Common myeloid progenitor, CD34-positive (primary cell): ENCODE measurements around the gene IRF2.

Experiments used
- CTCF ChIA-PET: fragments of 350-600 bp; sonication (Branson Sonifier 250); formaldehyde crosslinking; loops from one replicate; lab custom pipeline; 2021; ENCODE audit warnings: antibody characterized with exemption; lab: Charles Lee
- POLR2A ChIA-PET: fragments of 350-600 bp; sonication (Branson Sonifier 250); formaldehyde crosslinking; loops from one replicate; lab custom pipeline; 2021; ENCODE audit warnings: antibody characterized with exemption; lab: Charles Lee
- DNase-seq, 3 donors: peaks; one replicate each; pipeline versions ENCODE4 v3.0.0 to v3.0.0-alpha.2; 2013
- H3K27ac ChIP-seq, 2 experiments: 1 replicate in 1 of 2; 2 replicates in 1 of 2; pipeline ENCODE4 v1.7.0; 2013; ENCODE audit warnings: inconsistent platforms in 2 of 2, low read length in 2 of 2, mild to moderate bottlenecking in 2 of 2, low read depth in 1 of 2, moderate library complexity in 1 of 2; ENCODE audit not compliant: severe bottlenecking in 2 of 2, insufficient read depth in 1 of 2, poor library complexity in 1 of 2
- H3K27me3 ChIP-seq, 5 experiments: replicated peaks in 2 of 5; 1 replicate in 3 of 5; 2 replicates in 2 of 5; pipeline versions ENCODE4 v1.6.1 to v1.7.0; 2013; ENCODE audit warnings: low read length in 4 of 5, mild to moderate bottlenecking in 2 of 5, moderate library complexity in 2 of 5, inconsistent platforms in 1 of 5; ENCODE audit not compliant: insufficient read depth in 5 of 5, control insufficient read depth in 4 of 5
- H3K36me3 ChIP-seq, 4 experiments: 1 replicate in 2 of 4; 2 replicates in 2 of 4; pipeline versions ENCODE4 v1.6.1 to v1.7.0; 2013; ENCODE audit warnings: low read length in 3 of 4, control low read depth in 1 of 4, mild to moderate bottlenecking in 1 of 4; ENCODE audit not compliant: control insufficient read depth in 4 of 4, insufficient read depth in 4 of 4
- H3K4me1 ChIP-seq, 4 experiments: 1 replicate in 3 of 4; 2 replicates in 1 of 4; pipeline versions ENCODE4 v1.6.1 to v1.7.1; 2013; ENCODE audit warnings: low read length in 3 of 4, mild to moderate bottlenecking in 3 of 4, control low read depth in 1 of 4, inconsistent platforms in 1 of 4, moderate library complexity in 1 of 4; ENCODE audit not compliant: control insufficient read depth in 4 of 4, insufficient read depth in 4 of 4; ENCODE audit errors: control extremely low read depth in 1 of 4
- H3K4me3 ChIP-seq, 7 experiments: 1 replicate in 4 of 7; 2 replicates in 3 of 7; pipeline versions ENCODE4 v1.5.1 to v1.7.0; 2013; ENCODE audit warnings: mild to moderate bottlenecking in 7 of 7, low read length in 6 of 7, moderate library complexity in 6 of 7, inconsistent platforms in 2 of 7, low read depth in 2 of 7, control low read depth in 1 of 7; ENCODE audit not compliant: insufficient read depth in 4 of 7, control insufficient read depth in 1 of 7; ENCODE audit errors: extremely low read depth in 1 of 7
- H3K9me3 ChIP-seq, 5 experiments: 1 replicate in 4 of 5; 2 replicates in 1 of 5; pipeline versions ENCODE4 v1.6.1 to v1.7.1; 2013; ENCODE audit warnings: low read length in 4 of 5, mild to moderate bottlenecking in 2 of 5, inconsistent platforms in 1 of 5, low read depth in 1 of 5, moderate library complexity in 1 of 5; ENCODE audit not compliant: control insufficient read depth in 4 of 5, insufficient read depth in 2 of 5; ENCODE audit errors: control extremely low read depth in 1 of 5
- WGBS: methylation state at CpG from one replicate; pipeline ENCODE4 v1.1.5; 2013; ENCODE audit not compliant: insufficient coverage; 5-methylcytosine and 5-hydroxymethylcytosine counted together

The IRF2 gene

GRCh38 chr4:184475498-184475897 is 1.1 kb upstream of the IRF2 start:
- no peaks in the 10 kb centered on the region for H3K27me3 ChIP-seq
- CTCF ChIA-PET = interaction anchor here (1.3 to 1.6 kb wide), 2 partner anchors 30 to 38 kb away, joined by 3 to 4 read pairs; no protein-coding TSS in a partner anchor
- H3K9me3 ChIP-seq = no peaks in the 10 kb centered on the region
- H3K36me3 ChIP-seq = peaks cover 0 to 6% (median 3%) of the 10 kb centered on the region in 4 experiments
- 67% methylated on average over 3 of the region's 6 CpGs for WGBS
- POLR2A ChIA-PET = interaction anchor here (0.8 to 1.4 kb wide), 2 partner anchors 25 to 59 kb away, joined by 3 to 8 read pairs; no protein-coding TSS in a partner anchor
- H3K27ac ChIP-seq = peak overlapping the region; percentile 86 to 92
- no peak for DNase-seq
- H3K4me1 ChIP-seq = peaks cover 18 to 51% (median 35%) of the 10 kb centered on the region in 4 experiments
- peak overlapping the region in 6 of 7 experiments; percentile 82 to 100 (median 92) for H3K4me3 ChIP-seq

DNA sequence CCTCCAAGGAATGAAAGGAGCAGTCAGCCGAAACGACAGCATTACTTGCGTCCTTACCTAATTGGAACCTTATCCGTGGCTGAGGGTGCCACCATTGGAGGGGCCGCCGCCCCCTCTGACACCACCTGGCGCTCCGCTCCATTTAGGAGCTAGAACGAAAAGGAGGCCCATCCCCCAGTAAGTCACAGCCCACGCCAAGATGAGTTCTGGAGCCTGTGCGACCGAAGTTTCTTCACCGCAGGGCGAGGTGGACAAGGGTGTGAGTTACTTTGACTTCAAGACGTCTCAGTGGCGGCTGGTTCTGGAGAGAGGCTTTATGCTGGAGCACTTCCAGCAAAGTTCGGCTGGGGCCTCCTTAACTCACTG is 729 bp upstream of the IRF2 start:
- no peaks in the 10 kb centered on the region for H3K27me3 ChIP-seq
- ChIA-PET CTCF (interaction anchor here (1.6 kb wide), 2 partner anchors 31 to 146 kb away, joined by 3 to 4 read pairs; no protein-coding TSS in a partner anchor), POLR2A (interaction anchor here (0.6 to 1.4 kb wide), 6 partner anchors 10 to 603 kb away, joined by 3 to 8 read pairs (median 3); no protein-coding TSS in a partner anchor)
- peaks cover 0 to 6% (median 3%) of the 10 kb centered on the region in 4 experiments for H3K36me3 ChIP-seq
- peak overlapping the region; percentile 65 to 100 (median 88) for H3K4me3 ChIP-seq
- peak overlapping the region; percentile 86 to 92 for H3K27ac ChIP-seq
- H3K9me3 ChIP-seq = no peaks in the 10 kb centered on the region
- peak in 2 of 3 donors; percentile 60 to 69 for DNase-seq
- under 1% methylated on average over 16 of the region's 17 CpGs for WGBS
- peaks cover 18 to 51% (median 35%) of the 10 kb centered on the region in 4 experiments for H3K4me1 ChIP-seq

DNA sequence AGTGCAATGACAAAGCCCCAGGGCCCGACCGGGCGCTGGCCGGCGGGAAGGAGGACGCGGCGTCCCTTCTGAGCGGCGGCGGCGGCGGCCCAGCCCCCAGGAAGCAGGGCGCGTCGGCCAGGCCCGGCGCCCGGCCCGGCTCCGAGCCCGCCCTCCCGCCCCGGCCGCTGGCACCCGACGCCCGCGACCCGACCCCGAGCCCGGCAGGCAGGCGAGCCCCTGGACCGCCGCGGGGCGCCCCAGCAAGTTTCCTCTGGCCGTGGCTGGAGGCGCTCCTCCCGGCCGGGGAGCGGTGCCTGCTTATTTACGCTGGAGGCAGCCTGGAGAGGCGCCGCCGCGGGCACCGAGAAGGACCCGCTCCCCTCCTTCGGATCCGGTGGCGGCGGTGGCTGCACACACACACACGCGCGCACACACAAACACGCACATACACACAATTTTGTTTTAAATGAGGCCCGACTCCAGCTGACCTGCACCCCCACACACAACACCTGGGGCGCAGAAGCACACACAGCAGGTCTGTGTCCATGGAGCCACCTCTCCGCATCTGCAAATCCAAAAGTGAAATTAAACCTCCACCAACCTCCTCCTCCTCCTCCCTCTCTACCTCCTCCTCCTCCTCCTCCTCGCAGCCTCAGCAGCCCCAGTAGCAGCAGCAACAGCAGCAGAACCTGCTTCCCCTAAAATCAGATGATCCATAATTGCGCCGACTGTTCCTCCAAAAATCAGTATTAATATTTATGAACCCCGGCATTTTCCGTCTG is 669 bp downstream of the IRF2 start:
- H3K4me1 ChIP-seq = peaks cover 18 to 48% (median 35%) of the 10 kb centered on the region in 4 experiments
- H3K27me3 ChIP-seq = no peaks in the 10 kb centered on the region
- peak overlapping the region; percentile 66 to 100 (median 97) for H3K4me3 ChIP-seq
- CTCF ChIA-PET = interaction anchor here (1.6 kb wide), 1 partner anchor 145 kb away, joined by 3 read pairs; no protein-coding TSS in a partner anchor
- peak overlapping the region; percentile 72 to 94 for H3K27ac ChIP-seq
- WGBS = 0% methylated on average over 46 of the region's 65 CpGs
- POLR2A ChIA-PET = interaction anchor here (0.6 to 1.2 kb wide), 4 partner anchors 8 to 176 kb away, joined by 3 read pairs; partner anchors contain the start of gene PRIMPOL
- H3K9me3 ChIP-seq = no peaks in the 10 kb centered on the region
- DNase-seq = peak in 2 of 3 donors; percentile 58 to 72
- peaks cover 0 to 6% (median 6%) of the 10 kb centered on the region in 4 experiments for H3K36me3 ChIP-seq

DNA sequence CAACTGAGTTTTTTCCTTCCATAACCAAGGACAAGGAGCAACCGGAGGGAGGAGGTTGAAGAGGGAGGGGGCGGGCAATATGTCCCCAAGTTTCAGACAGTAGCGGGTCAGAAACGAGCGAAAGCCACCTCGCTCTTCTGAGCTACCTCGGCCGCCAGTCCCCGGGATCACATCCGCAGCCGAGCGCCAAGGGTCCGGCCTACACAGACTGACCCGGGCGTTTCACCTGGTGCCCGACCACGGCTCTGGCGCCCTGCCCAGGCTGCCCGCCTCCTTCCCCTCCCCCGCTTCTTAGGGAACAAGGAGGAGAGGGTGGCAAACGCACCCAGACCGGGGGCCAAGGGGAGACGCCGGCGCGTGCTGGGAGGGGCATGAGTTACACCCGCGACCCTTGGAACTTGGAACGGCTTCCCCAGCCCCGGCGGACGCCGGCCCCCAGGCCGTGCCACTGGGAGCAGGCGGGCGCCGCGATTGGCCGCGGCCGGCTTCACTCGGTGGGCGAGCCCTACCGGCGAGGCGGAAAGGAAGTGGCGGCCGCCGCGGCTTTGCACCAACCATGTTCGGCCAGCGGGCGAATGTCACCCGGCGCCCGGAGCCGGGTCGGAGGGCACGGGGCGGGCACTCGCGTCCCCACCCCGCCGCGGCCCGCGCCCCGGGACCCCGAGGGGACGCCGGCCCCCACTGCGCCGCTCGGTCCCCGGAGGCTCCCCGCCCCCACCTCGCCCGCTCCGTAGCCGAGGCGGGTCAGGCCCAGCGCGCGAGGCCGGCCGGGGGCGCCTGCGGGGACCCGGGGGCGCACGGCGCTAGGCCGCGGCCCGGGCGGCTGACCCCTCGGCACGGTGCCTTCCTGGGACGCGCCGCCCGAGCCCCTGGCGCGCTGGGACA is 1.5 kb downstream of the IRF2 start:
- H3K4me1 ChIP-seq = peaks cover 18 to 44% (median 35%) of the 10 kb centered on the region in 4 experiments
- peak overlapping the region; percentile 66 to 100 (median 97) for H3K4me3 ChIP-seq
- H3K27ac ChIP-seq = peak overlapping the region; percentile 58 to 94
- no peaks in the 10 kb centered on the region for H3K9me3 ChIP-seq
- ChIA-PET POLR2A (no interaction called here), CTCF (no interaction called here)
- DNase-seq = peak in 2 of 3 donors; percentile 58 to 65
- H3K27me3 ChIP-seq = no peaks in the 10 kb centered on the region
- under 1% methylated on average over 73 of the region's 104 CpGs for WGBS
- H3K36me3 ChIP-seq = peaks cover 0 to 6% (median 6%) of the 10 kb centered on the region in 4 experiments

DNA sequence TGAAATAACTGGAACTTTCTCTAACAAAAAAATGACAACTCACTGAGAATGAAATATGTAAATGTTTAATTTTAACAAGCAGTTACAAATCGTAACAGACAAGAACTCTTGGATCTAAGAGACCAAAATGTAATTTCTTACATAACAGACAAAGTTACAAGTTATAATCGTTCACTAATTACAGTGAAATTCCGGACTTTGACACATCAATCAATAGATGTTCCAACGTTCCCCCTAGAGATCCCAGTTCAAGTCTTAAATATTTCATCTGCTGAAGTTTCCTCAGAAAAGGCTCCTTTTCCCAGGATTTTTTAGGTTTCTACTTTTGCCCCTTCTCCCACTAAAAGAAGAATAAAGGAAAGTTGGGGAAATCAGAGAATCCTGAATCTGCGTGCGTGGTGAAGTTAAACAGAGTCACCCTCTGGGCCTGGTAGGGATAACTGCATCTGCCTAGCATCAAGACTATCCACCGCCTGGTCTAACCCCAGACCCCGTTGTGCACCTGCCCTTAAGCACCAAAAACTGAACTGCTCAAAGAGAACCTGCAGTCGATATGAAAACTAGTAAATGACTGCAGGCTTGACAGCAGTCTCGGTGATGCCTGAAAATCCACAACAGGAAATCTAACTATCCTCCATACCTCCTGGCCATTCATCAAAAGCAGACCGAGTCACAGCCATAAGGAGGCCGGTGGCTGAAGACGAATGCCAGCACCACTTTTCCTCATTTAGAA is 2.3 kb downstream of the IRF2 start:
- no peaks in the 10 kb centered on the region for H3K27me3 ChIP-seq
- no peaks in the 10 kb centered on the region for H3K9me3 ChIP-seq
- ChIA-PET POLR2A (no interaction called here), CTCF (no interaction called here)
- H3K27ac ChIP-seq = peak overlapping the region; percentile 58 to 85
- H3K4me1 ChIP-seq = peaks cover 18 to 38% (median 32%) of the 10 kb centered on the region in 4 experiments
- 31% methylated on average over 7 of the region's 13 CpGs for WGBS
- peak overlapping the region; percentile 66 to 100 (median 97) for H3K4me3 ChIP-seq
- DNase-seq = peak in 2 of 3 donors; percentile 59 to 66
- H3K36me3 ChIP-seq = peaks cover 0 to 6% (median 5%) of the 10 kb centered on the region in 4 experiments

GRCh38 chr4:184470785-184471110 is 3.6 kb downstream of the IRF2 start:
- Histone ChIP-seq H3K27ac (peak overlapping the region in 1 of 2 experiments; percentile 3), H3K36me3 (peaks cover 0 to 6% (median 0%) of the 10 kb centered on the region in 4 experiments), H3K27me3 (no peaks in the 10 kb centered on the region), H3K9me3 (no peaks in the 10 kb centered on the region), H3K4me1 (peaks cover 14 to 25% (median 22%) of the 10 kb centered on the region in 4 experiments), H3K4me3 (no peak overlapping the region)
- ChIA-PET CTCF (no interaction called here), POLR2A (no interaction called here)
- DNase-seq = no peak
- WGBS = no CpG with 5 or more reads among the region's 2 CpGs
